GM10266 (cell line): ENCODE data around the gene TEKT5.

Experiments
- DNase-seq: peaks from one replicate; pipeline ENCODE4 v3.0.0; 2012; ENCODE audit errors: extremely low spot score
- CTCF ChIP-seq: IDR thresholded peaks from 2 replicates; pipeline ENCODE4 v1.5.1; 2012; ENCODE audit warnings: mild to moderate bottlenecking, low read depth; ENCODE audit not compliant: control insufficient read depth, insufficient read depth; ENCODE audit errors: missing control alignments

TEKT5 gene

GRCh38 chr16:10738231-10739077 is 43.7 kb upstream of the TEKT5 start:
- peak; percentile 66 for DNase-seq
- TF ChIP-seq CTCF: no peak

- TF ChIP-seq CTCF: peak; percentile 86
- DNase-seq: peak; percentile 76
Observed at GRCh38 chr16:10737068-10737625, 42.4 kb upstream of the TEKT5 start.

- no peak for DNase-seq
- no peak for TF ChIP-seq CTCF
Observed at GRCh38 chr16:10731790-10732189, 37.1 kb upstream of the TEKT5 start.

- no peak for DNase-seq
- no peak for TF ChIP-seq CTCF
Observed at GRCh38 chr16:10729104-10730048, 34.6 kb upstream of the TEKT5 start.

- DNase-seq: no peak
- TF ChIP-seq CTCF: no peak
Observed at GRCh38 chr16:10728003-10728887, 33.5 kb upstream of the TEKT5 start.

- DNase-seq: no peak
- no peak for TF ChIP-seq CTCF
Observed at GRCh38 chr16:10708969-10709368, 14.2 kb upstream of the TEKT5 start.
